Amygdala (tissue), 56 donors: ENCODE results near the gene C9orf78.

Experiments
- DNase-seq, 56 donors: peaks; one replicate each; lab custom pipeline; 2025; lab: John Stamatoyannopoulos, UW

The C9orf78 gene

GRCh38 chr9:129848712-129849441 lies 13.8 kb upstream of the C9orf78 start:
- DNase-seq = no peak

- no peak for DNase-seq
Observed at GRCh38 chr9:129845373-129845772, 10.3 kb upstream of the C9orf78 start.

GRCh38 chr9:129841071-129841470 lies 6.0 kb upstream of the C9orf78 start:
- DNase-seq = no peak

GRCh38 chr9:129840034-129840433 lies 5.0 kb upstream of the C9orf78 start:
- DNase-seq = no peak

GRCh38 chr9:129839324-129840023 lies 4.4 kb upstream of the C9orf78 start:
- no peak for DNase-seq

- no peak for DNase-seq
Observed at GRCh38 chr9:129838707-129839259, 3.7 kb upstream of the C9orf78 start.

- DNase-seq = no peak
Observed at GRCh38 chr9:129836311-129837007, 1.4 kb upstream of the C9orf78 start.

GRCh38 chr9:129835860-129836223 lies 767 bp upstream of the C9orf78 start:
- DNase-seq = peak in 1 of 56 donors; percentile 27

GRCh38 chr9:129834489-129835127 lies 467 bp downstream of the C9orf78 start:
- DNase-seq = peak in 1 of 56 donors; percentile 61

- DNase-seq = no peak
Observed at GRCh38 chr9:129832982-129833381, 2.1 kb downstream of the C9orf78 start.

- DNase-seq = no peak
Observed at GRCh38 chr9:129828969-129829368, 6.1 kb downstream of the C9orf78 start.

GRCh38 chr9:129828051-129828450 lies 7.0 kb downstream of the C9orf78 start:
- no peak for DNase-seq

GRCh38 chr9:129826759-129827158 lies 8.3 kb downstream of the C9orf78 start:
- DNase-seq = no peak

- DNase-seq = no peak
Observed at GRCh38 chr9:129826344-129826743, 8.7 kb downstream of the C9orf78 start.

- DNase-seq = peak; percentile 46 to 96 (median 88)
Observed at GRCh38 chr9:129823935-129824601, 11.0 kb downstream of the C9orf78 start, which contains the start of gene TOR1A. TSS of gene TOR1A (minus strand) at chr9:129824136. CDS start at chr9:129824085, 51 bp downstream.

- DNase-seq = peak in 1 of 56 donors; percentile 35
Observed at GRCh38 chr9:129823542-129823934, 11.5 kb downstream of the C9orf78 start.

GRCh38 chr9:129822898-129823541 lies 12.1 kb downstream of the C9orf78 start:
- peak in 3 of 56 donors; percentile 18 to 27 (median 24) for DNase-seq

- no peak for DNase-seq
Observed at GRCh38 chr9:129816501-129817435, 18.3 kb downstream of the C9orf78 start.
